Measurements from ENCODE around the gene AFF3.

GRCh38 chr2:100107906-100108647 is 34.3 kb downstream of the AFF3 start:
- TF ChIP-seq CTCF (IDR thresholded peaks at IDR 0.05; ENCODE audit: extremely low read depth in 1 of 2, insufficient read depth in 1 of 2, low read depth in 1 of 2, low read length in 2 of 2): no peak
- no peak for TF ChIP-seq POLR2A (IDR thresholded peaks at IDR 0.05; ENCODE audit: low read depth, low read length)
- no peak for TF ChIP-seq POLR2AphosphoS5 (IDR thresholded peaks at IDR 0.05; ENCODE audit: insufficient read depth, low read depth, low read length)
